Gastrocnemius medialis (tissue), 4 donors: Measurements from ENCODE around the gene NDUFA11.

Experiments
- POLR2A ChIP-seq, 2 donors: fragments of 450-650 bp; IDR thresholded peaks; one replicate each; pipeline ENCODE4 v1.6.1; 2017; ENCODE audit warnings: antibody characterized with exemption in 2 of 2, mild to moderate bottlenecking in 2 of 2, moderate library complexity in 2 of 2
- TF ChIP-seq, protein P1 (sequence below), 5 experiments: fragments of 450-650 bp in 3 of 5; fragments of 200-600 bp in 2 of 5; sonication (generic) in 2 of 5; IDR thresholded peaks in 4 of 5; conservative IDR thresholded peaks in 1 of 5; 1 replicate in 4 of 5; 2 replicates in 1 of 5; pipeline ENCODE4 v1.5.1; 2016 to 2019; ENCODE audit warnings: antibody characterized with exemption in 5 of 5, mild to moderate bottlenecking in 3 of 5, moderate library complexity in 3 of 5

DNA sequence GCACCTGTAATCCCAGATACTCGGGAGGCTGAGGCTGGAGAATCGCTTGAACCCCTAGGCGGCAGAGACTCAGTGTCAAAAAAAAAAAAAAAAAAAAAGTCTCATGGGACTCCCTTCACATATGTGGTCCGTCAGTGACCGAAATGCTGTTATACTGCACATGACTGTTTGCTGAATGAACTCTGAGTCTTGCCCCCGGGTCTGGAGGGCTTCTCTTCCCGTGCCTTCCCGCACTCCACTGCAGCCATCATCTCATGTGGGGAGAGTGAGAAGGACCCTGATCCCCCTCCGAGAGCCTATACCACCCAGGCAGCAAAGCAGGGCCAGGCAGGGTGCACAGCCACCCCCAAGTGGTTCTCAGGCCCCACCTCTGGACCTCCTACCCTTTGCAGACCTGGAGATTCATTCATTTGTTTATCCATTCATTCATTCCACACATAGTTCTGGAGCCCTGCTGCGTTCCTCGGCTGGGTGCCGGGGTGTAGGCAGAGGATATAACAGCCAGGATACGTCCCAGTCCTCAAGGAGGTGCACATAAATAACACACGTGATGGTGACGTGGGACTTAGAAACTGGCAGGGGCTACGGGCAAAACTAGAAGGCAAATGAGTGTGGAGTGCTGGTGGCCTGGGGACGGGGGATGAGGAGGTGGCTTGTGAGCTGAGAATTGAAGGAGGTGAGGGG lies 14.2 kb downstream of the NDUFA11 start:
- TF ChIP-seq POLR2A (IDR thresholded peaks at IDR 0.05), result no peak
- TF ChIP-seq, protein P1, sequence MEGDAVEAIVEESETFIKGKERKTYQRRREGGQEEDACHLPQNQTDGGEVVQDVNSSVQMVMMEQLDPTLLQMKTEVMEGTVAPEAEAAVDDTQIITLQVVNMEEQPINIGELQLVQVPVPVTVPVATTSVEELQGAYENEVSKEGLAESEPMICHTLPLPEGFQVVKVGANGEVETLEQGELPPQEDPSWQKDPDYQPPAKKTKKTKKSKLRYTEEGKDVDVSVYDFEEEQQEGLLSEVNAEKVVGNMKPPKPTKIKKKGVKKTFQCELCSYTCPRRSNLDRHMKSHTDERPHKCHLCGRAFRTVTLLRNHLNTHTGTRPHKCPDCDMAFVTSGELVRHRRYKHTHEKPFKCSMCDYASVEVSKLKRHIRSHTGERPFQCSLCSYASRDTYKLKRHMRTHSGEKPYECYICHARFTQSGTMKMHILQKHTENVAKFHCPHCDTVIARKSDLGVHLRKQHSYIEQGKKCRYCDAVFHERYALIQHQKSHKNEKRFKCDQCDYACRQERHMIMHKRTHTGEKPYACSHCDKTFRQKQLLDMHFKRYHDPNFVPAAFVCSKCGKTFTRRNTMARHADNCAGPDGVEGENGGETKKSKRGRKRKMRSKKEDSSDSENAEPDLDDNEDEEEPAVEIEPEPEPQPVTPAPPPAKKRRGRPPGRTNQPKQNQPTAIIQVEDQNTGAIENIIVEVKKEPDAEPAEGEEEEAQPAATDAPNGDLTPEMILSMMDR (IDR thresholded peaks at IDR 0.05 in 4 of 5, conservative IDR thresholded peaks at IDR 0.05 in 1 of 5), result no peak
